Osteocyte (in vitro differentiated cells): Measurements from ENCODE around the gene VRTN. TPM values are rescaled to one million over a fixed set of nuclear protein-coding genes. Genes with fewer than 3 reads are reported as not detected.
"Not testable (repeated sequence)": the region's sequence is repeated elsewhere in the genome, so short reads cannot be mapped to it uniquely, and the experiment has no call there.

Source experiments
- DNase-seq: peaks from one replicate; pipeline ENCODE4 v3.0.0; 2021; ENCODE audit warnings: mixed read lengths; ENCODE audit not compliant: unreplicated experiment; ENCODE audit errors: extremely low spot score
- H3K27ac Mint-ChIP-seq: one replicate; pipeline ENCODE4 v1.8.0; 2021; ENCODE audit warnings: mild to moderate bottlenecking, mixed read lengths; ENCODE audit not compliant: unreplicated experiment
- H3K27me3 Mint-ChIP-seq: one replicate; pipeline ENCODE4 v1.8.0; 2021; ENCODE audit warnings: mixed read lengths; ENCODE audit not compliant: unreplicated experiment
- H3K36me3 Mint-ChIP-seq: one replicate; pipeline ENCODE4 v1.8.0; 2021; ENCODE audit warnings: mixed read lengths; ENCODE audit not compliant: unreplicated experiment
- H3K4me1 Mint-ChIP-seq: one replicate; pipeline ENCODE4 v1.8.0; 2021; ENCODE audit warnings: mixed read lengths; ENCODE audit not compliant: unreplicated experiment
- H3K4me3 Mint-ChIP-seq: one replicate; pipeline ENCODE4 v1.8.0; 2021; ENCODE audit warnings: mild to moderate bottlenecking, moderate library complexity, mixed read lengths; ENCODE audit not compliant: unreplicated experiment
- H3K9me3 Mint-ChIP-seq: one replicate; pipeline ENCODE4 v1.8.0; 2021; ENCODE audit warnings: mixed read lengths; ENCODE audit not compliant: unreplicated experiment
- total RNA-seq: library from RNA; stranded (reverse); gene quantifications from 2 replicates; pipeline ENCODE4 v1.2.1, GENCODE V29; 2021
- TF ChIP-seq, protein P1 (sequence below): fragments of 200-600 bp; sonication (generic); IDR thresholded peaks from 2 replicates; pipeline ENCODE4 v1.5.0; 2021; ENCODE audit warnings: antibody characterized with exemption, mild to moderate bottlenecking, moderate library complexity

VRTN gene
- total RNA-seq, 1 donor from 2014 or later = not detected

- H3K4me1 Mint-ChIP-seq = no peaks in the 10 kb centered on the region
- peaks cover 31% of the 10 kb centered on the region for H3K27me3 Mint-ChIP-seq
- TF ChIP-seq, protein P1, sequence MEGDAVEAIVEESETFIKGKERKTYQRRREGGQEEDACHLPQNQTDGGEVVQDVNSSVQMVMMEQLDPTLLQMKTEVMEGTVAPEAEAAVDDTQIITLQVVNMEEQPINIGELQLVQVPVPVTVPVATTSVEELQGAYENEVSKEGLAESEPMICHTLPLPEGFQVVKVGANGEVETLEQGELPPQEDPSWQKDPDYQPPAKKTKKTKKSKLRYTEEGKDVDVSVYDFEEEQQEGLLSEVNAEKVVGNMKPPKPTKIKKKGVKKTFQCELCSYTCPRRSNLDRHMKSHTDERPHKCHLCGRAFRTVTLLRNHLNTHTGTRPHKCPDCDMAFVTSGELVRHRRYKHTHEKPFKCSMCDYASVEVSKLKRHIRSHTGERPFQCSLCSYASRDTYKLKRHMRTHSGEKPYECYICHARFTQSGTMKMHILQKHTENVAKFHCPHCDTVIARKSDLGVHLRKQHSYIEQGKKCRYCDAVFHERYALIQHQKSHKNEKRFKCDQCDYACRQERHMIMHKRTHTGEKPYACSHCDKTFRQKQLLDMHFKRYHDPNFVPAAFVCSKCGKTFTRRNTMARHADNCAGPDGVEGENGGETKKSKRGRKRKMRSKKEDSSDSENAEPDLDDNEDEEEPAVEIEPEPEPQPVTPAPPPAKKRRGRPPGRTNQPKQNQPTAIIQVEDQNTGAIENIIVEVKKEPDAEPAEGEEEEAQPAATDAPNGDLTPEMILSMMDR = no peak
- H3K27ac Mint-ChIP-seq = no peak overlapping the region
- no peaks in the 10 kb centered on the region for H3K36me3 Mint-ChIP-seq
- no peak overlapping the region for H3K4me3 Mint-ChIP-seq
- no peaks in the 10 kb centered on the region for H3K9me3 Mint-ChIP-seq
- DNase-seq = no peak
These were observed 20.2 kb downstream of the VRTN start for GRCh38 chr14:74368441-74368840.

- Mint-ChIP-seq H3K9me3 (no peaks in the 10 kb centered on the region), H3K4me1 (no peaks in the 10 kb centered on the region), H3K36me3 (peaks cover 1% of the 10 kb centered on the region), H3K27ac (no peak overlapping the region), H3K27me3 (peaks cover 31% of the 10 kb centered on the region), H3K4me3 (no peak overlapping the region)
- DNase-seq = no peak
- TF ChIP-seq, protein P1 = no peak
These were observed 29.9 kb downstream of the VRTN start for GRCh38 chr14:74377976-74378690.

DNA sequence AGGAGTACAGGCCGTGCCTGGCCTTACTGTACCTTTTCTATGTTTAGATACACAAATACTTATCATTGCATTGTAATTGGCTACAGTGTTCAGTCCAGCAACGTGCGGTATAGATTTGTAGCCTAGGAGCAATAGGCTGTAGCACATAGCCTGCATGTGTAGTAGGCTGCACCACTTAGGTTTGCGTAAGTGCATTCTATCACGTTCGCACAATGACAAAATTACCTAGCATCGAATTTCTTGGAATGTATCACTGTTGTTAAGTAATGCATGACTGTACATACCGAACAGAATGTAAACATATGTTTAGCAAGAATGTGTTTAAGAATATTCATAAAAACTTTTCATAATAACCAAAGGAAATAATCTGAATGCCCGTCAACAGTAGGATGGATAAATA, 31.9 kb downstream of the VRTN start:
- no peak for DNase-seq
- Mint-ChIP-seq H3K9me3 (no peaks in the 10 kb centered on the region), H3K4me3 (no peak overlapping the region), H3K27ac (no peak overlapping the region), H3K4me1 (no peaks in the 10 kb centered on the region), H3K36me3 (peaks cover 1% of the 10 kb centered on the region), H3K27me3 (peaks cover 36% of the 10 kb centered on the region)
- TF ChIP-seq, protein P1 = no peak

GRCh38 chr14:74380845-74381244, 32.6 kb downstream of the VRTN start:
- Mint-ChIP-seq H3K27ac (no peak overlapping the region), H3K9me3 (no peaks in the 10 kb centered on the region), H3K4me3 (no peak overlapping the region), H3K36me3 (peaks cover 1% of the 10 kb centered on the region), H3K27me3 (peaks cover 38% of the 10 kb centered on the region), H3K4me1 (no peaks in the 10 kb centered on the region)
- DNase-seq = no peak
- TF ChIP-seq, protein P1 = no peak

- H3K36me3 Mint-ChIP-seq, DNase-seq, H3K4me3 Mint-ChIP-seq, H3K27ac Mint-ChIP-seq, H3K9me3 Mint-ChIP-seq, H3K4me1 Mint-ChIP-seq: not testable (repeated sequence)
- peaks cover 41% of the 10 kb centered on the region for H3K27me3 Mint-ChIP-seq
These were observed 33.3 kb downstream of the VRTN start for GRCh38 chr14:74381571-74381970.
